ENCODE measurements around the gene RXRA. TPM values are rescaled to one million over a fixed set of nuclear protein-coding genes. Genes with fewer than 3 reads are reported as not detected.

The RXRA gene
- total and polyA plus RNA-seq, 2 of the 13 experiments (the other 11 are each of a cell fraction or from before 2014, with no cell fraction given), result 18.9 to 29.2 TPM

DNA sequence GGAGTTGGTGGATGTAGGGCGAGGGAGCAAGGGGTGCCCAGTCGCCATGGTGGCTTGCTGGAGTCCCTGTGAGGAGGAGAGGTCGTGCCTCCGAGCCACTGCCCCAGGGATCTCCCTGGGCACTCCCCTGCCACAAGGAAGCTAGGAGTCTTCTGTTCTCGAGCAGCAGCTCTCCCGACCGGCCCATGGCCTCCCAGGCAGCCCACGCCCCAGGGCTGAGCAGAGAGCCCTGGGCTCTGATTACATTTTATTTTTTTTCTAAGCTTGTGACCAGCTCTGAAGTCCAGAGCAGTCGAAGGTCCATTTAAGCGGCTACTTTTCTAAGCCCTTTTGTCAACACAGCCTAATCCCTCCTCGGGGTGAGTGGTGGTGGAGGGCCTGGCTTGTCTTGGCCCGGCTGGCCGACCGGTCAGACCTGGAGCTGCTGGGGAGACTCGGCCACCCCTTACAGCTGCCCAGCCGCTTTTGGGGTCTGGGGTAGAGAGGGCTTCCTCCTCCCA, 2.1 kb downstream of the RXRA start (continued):
- TF ChIP-seq, protein P1, sequence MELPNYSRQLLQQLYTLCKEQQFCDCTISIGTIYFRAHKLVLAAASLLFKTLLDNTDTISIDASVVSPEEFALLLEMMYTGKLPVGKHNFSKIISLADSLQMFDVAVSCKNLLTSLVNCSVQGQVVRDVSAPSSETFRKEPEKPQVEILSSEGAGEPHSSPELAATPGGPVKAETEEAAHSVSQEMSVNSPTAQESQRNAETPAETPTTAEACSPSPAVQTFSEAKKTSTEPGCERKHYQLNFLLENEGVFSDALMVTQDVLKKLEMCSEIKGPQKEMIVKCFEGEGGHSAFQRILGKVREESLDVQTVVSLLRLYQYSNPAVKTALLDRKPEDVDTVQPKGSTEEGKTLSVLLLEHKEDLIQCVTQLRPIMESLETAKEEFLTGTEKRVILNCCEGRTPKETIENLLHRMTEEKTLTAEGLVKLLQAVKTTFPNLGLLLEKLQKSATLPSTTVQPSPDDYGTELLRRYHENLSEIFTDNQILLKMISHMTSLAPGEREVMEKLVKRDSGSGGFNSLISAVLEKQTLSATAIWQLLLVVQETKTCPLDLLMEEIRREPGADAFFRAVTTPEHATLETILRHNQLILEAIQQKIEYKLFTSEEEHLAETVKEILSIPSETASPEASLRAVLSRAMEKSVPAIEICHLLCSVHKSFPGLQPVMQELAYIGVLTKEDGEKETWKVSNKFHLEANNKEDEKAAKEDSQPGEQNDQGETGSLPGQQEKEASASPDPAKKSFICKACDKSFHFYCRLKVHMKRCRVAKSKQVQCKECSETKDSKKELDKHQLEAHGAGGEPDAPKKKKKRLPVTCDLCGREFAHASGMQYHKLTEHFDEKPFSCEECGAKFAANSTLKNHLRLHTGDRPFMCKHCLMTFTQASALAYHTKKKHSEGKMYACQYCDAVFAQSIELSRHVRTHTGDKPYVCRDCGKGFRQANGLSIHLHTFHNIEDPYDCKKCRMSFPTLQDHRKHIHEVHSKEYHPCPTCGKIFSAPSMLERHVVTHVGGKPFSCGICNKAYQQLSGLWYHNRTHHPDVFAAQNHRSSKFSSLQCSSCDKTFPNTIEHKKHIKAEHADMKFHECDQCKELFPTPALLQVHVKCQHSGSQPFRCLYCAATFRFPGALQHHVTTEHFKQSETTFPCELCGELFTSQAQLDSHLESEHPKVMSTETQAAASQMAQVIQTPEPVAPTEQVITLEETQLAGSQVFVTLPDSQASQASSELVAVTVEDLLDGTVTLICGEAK (IDR thresholded peaks at IDR 0.05), result no peak
- TF ChIP-seq, protein P1 (CRISPR knock-in tag; IDR thresholded peaks at IDR 0.05), result no peak
- TF ChIP-seq ZSCAN31 (CRISPR knock-in tag; IDR thresholded peaks at IDR 0.05; ENCODE audit: low read depth) (no peak), KLF11 (CRISPR knock-in tag; IDR thresholded peaks at IDR 0.05) (no peak; the same call in 1 of the 2 replicates), ELF4 (CRISPR knock-in tag; IDR thresholded peaks at IDR 0.05; ENCODE audit: borderline replicate concordance) (0 out of 2 replicates have a peak, but pooled peaks have one; percentile 58), ZNF644 (CRISPR knock-in tag; IDR thresholded peaks at IDR 0.05; ENCODE audit: low read depth) (no peak), NFATC3 (CRISPR knock-in tag; IDR thresholded peaks at IDR 0.05) (no peak), GABPA (IDR thresholded peaks at IDR 0.05; ENCODE audit: low read depth, low read length) (no peak), GABPA (CRISPR knock-in tag; IDR thresholded peaks at IDR 0.05; ENCODE audit: low read depth) (no peak), ZNF333 (CRISPR knock-in tag; IDR thresholded peaks at IDR 0.05; ENCODE audit: borderline replicate concordance) (peak; percentile 94; the same call in 1 of the 2 replicates), TOPORS (CRISPR knock-in tag; IDR thresholded peaks at IDR 0.05) (no peak), TOE1 (CRISPR knock-in tag; IDR thresholded peaks at IDR 0.05) (no peak), HOXA7 (CRISPR knock-in tag; IDR thresholded peaks at IDR 0.05) (no peak)
- TF ChIP-seq, protein P2, sequence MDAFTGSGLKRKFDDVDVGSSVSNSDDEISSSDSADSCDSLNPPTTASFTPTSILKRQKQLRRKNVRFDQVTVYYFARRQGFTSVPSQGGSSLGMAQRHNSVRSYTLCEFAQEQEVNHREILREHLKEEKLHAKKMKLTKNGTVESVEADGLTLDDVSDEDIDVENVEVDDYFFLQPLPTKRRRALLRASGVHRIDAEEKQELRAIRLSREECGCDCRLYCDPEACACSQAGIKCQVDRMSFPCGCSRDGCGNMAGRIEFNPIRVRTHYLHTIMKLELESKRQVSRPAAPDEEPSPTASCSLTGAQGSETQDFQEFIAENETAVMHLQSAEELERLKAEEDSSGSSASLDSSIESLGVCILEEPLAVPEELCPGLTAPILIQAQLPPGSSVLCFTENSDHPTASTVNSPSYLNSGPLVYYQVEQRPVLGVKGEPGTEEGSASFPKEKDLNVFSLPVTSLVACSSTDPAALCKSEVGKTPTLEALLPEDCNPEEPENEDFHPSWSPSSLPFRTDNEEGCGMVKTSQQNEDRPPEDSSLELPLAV (CRISPR knock-in tag; conservative IDR thresholded peaks at IDR 0.05; ENCODE audit: low read depth), result no peak
- TF ChIP-seq, protein P3, sequence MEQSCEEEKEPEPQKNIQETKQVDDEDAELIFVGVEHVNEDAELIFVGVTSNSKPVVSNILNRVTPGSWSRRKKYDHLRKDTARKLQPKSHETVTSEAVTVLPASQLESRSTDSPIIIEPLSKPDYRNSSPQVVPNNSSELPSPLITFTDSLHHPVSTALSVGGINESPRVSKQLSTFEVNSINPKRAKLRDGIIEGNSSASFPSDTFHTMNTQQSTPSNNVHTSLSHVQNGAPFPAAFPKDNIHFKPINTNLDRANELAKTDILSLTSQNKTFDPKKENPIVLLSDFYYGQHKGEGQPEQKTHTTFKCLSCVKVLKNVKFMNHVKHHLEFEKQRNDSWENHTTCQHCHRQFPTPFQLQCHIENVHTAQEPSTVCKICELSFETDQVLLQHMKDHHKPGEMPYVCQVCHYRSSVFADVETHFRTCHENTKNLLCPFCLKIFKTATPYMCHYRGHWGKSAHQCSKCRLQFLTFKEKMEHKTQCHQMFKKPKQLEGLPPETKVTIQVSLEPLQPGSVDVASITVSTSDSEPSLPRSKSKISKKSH (CRISPR knock-in tag; IDR thresholded peaks at IDR 0.05; ENCODE audit: borderline replicate concordance), result no peak
- TF ChIP-seq, protein P4, sequence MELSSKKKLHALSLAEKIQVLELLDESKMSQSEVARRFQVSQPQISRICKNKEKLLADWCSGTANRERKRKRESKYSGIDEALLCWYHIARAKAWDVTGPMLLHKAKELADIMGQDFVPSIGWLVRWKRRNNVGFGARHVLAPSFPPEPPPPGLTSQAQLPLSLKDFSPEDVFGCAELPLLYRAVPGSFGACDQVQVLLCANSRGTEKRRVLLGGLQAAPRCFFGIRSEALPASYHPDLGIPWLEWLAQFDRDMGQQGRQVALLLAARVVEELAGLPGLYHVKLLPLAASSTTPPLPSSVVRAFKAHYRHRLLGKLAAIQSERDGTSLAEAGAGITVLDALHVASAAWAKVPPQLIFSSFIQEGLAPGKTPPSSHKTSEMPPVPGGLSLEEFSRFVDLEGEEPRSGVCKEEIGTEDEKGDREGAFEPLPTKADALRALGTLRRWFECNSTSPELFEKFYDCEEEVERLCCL (CRISPR knock-in tag; IDR thresholded peaks at IDR 0.05; ENCODE audit: borderline replicate concordance), result no peak
